NCI-H146 treated with DMSO at 0.1 percent for 48 hours (cell line): ENCODE measurements around the gene DEK.
A peak's percentile ranks its signal among the peaks of the same experiment; 100 is the strongest.
"Not testable (repeated sequence)": the region's sequence is repeated elsewhere in the genome, so short reads cannot be mapped to it uniquely, and the experiment has no call there.

Experiments used
- DNase-seq: peaks from one replicate; lab custom pipeline; 2025; ENCODE audit not compliant: unreplicated experiment; lab: John Stamatoyannopoulos, UW

Gene DEK

DNA sequence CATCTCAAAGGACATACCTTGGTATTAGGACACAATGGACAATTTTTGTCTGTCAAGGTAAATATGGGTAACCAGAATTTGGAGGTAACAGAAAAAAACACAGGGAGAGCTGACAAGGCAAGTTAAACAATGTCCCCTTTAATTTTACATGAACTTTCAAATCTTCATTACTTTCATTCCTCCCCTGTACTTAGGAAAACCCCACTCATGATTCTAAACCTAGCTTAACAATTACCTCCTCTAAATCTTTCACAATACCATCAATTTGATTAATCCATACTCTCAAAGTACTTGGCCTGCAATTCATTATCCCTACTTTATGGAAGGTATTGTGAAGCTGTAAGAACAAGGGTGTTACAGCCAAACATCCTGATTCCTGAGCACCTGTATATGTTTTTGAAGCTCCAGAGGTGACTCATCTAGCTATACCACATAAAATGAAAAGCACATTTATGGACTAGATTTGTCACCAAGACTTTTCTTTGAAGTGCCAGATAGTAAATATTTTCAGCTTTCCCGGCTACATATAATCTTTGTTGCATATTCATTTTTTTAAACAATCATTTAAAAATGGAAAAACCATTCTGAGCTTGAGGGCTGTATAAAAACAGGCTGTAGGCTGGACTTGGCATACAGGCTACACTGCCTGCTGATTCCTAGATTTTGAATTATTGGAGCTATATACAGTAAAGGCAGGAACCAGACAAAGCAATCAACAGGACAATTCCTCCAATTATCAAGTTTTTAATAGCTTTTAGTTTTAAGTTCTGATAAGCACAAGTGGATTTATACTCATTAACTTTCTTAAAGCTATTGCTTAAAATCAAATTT lies 22.9 kb downstream of the DEK start:
- no peak for DNase-seq

- peak; percentile 16 for DNase-seq
These were observed 24.1 kb downstream of the DEK start for GRCh38 chr6:18240230-18240629.

GRCh38 chr6:18237167-18237566 lies 27.2 kb downstream of the DEK start:
- no peak for DNase-seq

DNA sequence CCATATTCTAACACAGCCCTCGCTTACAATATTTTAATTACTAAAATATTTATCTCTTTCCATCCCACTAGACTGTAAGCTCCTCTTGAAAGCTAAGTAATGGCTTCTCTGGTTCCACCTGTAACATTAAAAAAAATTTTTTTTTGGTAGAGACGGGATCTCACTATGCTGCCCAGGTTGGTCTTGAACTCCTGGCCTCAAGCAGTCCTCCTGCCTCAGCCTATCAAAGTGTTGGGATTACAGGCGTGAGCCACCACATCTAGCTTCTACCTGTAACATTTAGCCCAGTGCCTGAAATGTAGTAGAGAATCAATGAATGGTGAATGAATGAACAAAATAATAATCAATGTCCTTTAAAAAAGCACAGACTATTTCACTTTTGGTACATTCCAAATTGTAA lies 28.8 kb downstream of the DEK start:
- DNase-seq, result no peak

DNA sequence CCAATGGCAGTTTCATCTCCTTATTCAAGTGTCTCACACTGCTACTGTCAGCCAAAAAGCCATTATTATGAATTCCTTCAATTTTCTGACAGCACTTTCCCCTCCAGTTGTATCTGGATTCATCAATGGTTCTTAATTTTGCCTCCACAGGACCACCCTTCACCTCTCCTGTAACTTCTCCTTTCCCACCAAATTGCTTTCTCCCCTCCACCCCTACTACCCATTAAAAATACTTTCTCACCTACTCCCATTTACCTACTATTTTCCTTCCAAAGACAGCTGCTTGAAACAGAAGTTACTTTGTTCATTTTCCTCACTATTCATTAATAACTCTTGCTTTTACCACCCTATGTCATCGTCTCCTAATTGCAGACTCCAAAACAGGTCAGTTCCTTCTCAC lies 29.8 kb downstream of the DEK start:
- no peak for DNase-seq

DNA sequence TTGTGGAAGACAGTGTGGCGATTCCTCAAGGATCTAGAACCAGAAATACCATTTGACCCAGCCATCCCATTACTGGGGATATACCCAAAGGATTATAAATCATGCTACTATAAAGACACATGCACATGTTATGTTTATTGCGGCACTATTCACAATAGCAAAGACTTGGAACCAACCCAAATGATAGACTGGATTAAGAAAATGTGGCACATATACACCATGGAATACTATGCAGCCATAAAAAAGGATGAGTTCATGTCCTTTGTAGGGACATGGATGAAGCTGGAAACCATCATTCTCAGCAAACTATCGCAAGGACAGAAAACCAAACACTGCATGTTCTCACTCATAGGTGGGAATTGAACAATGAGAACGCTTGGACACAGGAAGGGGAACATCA lies 30.6 kb downstream of the DEK start:
- not testable (repeated sequence) for DNase-seq

DNA sequence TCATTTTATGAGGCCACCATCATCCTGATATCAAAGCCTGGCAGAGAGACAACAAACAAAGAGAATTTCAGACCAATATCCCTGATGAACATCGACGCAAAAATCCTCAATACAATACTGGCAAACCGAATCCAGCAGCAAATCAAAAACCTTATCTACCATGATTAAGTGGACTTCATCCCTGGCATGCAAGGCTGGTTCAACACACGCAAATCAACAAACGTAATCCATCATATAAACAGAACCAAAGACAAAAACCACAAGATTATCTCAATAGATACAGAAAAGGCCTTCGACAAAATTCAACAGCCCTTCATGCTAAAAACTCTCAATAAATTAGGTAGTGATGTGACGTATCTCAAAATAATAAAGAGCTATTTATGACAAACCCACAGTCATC lies 32.5 kb downstream of the DEK start:
- DNase-seq, result not testable (repeated sequence)

DNA sequence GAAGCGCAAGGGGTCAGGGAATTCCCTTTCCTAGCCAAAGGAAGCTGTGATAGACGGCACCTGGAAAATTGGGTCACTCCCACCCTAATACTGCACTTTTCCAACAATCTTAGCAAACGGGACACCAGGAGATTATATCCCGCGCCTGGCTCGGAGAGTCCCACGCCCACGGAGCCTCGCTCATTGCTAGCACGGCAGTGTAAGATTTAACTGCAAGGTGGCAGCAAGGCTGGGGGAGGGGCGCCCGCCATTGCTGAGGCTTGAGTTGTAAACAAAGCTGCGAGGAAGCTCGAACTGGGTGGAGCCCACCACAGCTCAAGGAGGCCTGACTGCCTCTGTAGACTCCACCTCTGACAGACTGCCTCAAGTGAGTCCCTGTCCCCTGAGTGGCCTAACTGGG lies 35.7 kb downstream of the DEK start:
- not testable (repeated sequence) for DNase-seq

DNA sequence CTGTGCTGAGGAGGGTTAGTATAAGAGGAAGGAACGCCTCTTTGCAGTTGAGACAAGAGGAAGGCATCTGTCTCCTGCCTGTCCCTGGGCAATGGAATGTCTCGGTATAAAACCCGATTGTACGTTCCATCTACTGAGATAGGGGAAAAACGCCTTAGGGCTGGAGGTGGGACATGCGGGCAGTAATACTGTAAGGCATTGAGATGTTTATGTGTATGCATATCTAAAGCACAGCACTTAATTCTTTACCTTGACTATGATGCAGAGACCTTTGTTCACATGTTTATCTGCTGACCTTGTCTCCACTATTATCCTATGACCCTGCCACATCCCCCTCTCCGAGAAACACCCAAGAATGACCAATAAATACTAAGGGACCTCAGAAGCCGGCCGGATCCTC lies 37.2 kb downstream of the DEK start:
- not testable (repeated sequence) for DNase-seq

DNA sequence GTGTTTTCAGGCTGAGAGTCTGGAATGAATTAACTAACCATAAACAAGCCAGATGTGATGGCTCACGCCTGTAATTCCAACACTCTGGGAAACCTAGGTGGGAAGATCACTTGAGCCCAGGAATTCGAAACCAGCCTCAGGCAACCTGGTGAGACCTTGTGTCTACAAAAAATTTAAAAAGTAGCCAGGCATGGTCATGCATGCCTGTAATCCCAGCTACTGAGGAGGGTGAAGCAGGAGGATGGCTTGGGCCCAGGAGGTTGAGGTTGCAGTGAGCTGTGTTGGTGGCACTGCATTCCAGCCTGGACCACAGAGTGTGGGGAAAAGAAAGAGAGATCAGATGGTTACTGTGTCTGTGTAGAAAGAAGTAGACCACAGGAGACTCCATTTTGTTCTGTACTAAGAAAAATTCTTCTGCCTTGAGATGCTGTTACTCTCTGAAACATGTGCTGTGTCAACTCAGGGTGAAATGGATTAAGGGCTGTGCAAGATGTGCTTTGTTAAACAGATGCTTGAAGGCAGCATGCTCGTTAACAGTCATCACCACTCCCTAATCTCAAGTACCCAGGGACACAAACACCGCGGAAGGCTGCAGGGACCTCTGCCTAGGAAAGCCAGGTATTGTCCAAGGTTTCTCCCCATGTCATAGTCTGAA lies 37.8 kb downstream of the DEK start:
- not testable (repeated sequence) for DNase-seq

- no peak for DNase-seq
These were observed 43.1 kb downstream of the DEK start for GRCh38 chr6:18221288-18221615.

DNA sequence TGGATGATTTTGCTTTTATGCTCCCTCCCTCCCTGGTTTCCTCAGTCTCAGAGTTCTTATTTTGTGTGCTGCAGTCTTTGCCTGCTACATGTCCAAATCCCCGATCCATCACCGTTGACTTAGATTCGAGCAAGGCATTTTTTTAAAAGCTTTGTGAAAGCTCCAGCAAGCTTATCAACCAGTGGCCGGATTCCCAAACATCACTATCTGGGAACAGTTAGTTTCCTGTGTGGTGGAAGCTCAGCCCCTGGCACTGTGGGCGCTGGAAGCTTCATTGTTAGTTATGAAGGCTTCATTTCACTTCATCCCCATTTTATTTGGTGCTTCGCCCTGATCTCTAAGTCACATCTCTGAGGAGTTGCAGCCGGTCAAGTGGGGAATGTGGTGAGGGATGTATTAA lies 44.7 kb downstream of the DEK start:
- DNase-seq, result no peak

DNA sequence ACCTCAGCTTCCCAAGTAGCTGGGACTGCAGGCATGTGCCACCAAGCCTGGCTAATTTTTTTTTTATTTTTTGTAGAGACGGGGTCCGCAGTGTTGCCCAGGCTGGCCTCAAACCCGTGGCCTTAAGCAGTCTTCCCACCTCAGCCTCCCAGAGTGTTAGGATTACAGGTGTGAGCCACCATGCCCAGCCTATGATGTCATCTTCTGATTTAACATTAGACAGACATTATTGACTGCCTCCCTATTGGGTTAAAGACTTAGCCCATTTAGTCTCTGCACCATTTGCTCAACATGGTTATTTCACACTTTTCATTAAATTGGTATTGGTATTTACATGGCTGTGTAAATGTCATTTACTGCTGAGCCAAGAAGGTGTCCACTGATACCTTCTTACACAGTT lies 46.1 kb downstream of the DEK start:
- no peak for DNase-seq

DNA sequence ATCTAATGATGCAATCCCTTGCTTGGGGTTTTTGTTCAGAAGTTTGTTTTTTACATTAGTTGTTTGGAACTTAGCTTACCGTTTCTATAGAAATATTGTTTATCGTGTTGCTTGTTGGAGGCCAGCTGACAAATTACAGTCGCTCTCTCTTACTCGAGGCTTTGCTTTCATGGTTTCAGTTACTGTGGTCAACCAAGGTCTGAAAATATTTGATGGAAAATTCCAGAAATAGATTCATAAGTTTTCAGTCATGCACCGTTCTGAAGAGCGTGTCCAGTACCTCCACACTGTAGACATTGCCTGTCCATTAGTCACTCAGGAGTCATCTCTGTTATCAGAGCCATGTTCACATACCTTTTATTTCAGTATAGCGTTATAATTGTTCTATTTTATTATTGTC lies 47.9 kb downstream of the DEK start:
- DNase-seq, result no peak

- no peak for DNase-seq
These were observed 48.9 kb downstream of the DEK start for GRCh38 chr6:18215436-18215835.

DNA sequence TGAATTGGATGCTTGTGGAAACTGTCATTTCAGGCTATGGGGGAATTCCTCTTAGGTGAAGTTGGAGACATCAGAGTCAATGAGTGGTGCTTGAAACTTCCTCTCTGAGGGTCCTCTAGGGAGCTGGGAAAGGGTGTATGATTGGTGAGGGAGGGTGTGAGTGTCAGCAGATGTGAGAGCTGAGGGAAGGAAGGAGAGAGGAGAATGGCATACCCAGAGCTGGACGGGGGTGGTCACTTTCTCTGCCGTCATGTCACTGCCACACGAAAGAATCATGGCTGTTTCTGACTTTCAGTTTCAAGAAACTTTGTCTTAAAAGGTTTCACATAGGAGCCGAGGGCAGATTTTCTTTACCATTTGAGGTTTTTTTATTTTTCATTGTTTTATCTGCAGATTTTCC lies 50.3 kb downstream of the DEK start:
- no peak for DNase-seq

DNA sequence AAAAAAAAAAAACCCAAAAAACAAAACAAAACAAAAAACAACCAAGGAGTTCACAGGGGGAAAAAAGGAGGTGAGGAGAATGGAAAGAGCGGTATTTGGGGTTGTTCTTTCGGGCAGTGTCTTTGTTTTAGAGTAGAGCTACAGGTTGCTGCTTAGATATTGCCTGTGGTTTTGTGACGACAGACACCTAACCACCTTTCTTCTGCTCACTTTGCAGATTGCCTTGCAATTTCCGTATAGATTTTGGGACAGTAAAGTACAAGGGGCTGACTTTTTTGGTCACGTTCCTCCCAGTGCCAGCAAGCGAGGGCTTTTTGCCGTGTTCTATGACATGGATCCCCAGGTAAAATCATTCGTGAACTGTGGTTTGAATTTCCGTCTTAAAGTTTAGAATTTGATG lies 50.9 kb downstream of the DEK start:
- DNase-seq, result no peak

DNA sequence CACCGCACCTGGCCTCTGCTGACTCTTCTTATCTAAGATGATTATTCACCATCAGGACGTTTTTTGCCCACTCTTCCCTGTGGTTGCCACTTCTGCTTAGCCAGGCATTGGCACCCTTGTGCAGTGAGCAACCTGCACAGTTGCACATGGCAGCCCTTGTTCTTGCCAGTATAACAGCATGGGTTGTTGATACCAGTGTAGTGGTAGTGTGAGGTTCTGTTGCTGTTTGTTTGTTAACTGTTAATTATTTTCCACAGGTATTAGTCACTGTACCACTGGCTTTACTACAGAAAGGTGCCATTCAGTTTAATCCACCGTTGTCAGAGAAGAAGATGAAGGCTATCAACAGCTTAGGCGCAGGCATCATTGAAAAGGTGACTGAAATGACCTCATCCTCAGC lies 52.1 kb downstream of the DEK start:
- no peak for DNase-seq

DNA sequence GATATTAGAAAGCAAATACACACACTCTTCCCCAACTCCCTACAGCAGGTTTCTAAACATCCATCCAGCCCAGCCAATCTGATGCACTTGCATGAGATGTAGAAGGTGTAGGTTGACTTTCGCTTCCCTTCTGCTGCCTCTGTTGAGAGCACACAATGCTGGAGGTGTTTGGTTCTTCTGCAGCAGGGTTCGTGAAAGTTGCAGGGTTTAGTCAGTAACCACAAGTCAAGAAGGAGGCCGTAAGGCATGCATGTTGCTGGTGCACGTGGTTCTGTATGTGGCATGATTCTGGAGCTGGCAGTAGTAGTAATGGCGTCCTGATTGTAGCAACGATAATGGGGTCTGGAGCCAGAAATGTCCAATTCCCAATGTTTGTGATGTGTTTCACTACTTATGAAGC lies 53.0 kb downstream of the DEK start:
- DNase-seq, result no peak

- no peak for DNase-seq
These were observed 53.6 kb downstream of the DEK start for GRCh38 chr6:18210707-18211106.

GRCh38 chr6:18209539-18210197 lies 54.7 kb downstream of the DEK start:
- peak; percentile 13 for DNase-seq

- DNase-seq, result not testable (repeated sequence)
These were observed 55.6 kb downstream of the DEK start for GRCh38 chr6:18208778-18209177.
